A172 (cell line): Measurements from ENCODE around the gene ACSM3. TPM values are rescaled to one million over a fixed set of nuclear protein-coding genes. Genes with fewer than 3 reads are reported as not detected.
A peak's percentile ranks its signal among the peaks of the same experiment; 100 is the strongest.
"Not testable (repeated sequence)": the region's sequence is repeated elsewhere in the genome, so short reads cannot be mapped to it uniquely, and the experiment has no call there.

Experiments
- DNase-seq: peaks from one replicate; pipeline ENCODE4 v3.0.0-alpha.2; 2015; ENCODE audit warnings: low spot score
- total RNA-seq: library from RNA; depleted of rRNA; stranded (reverse); fragments of >200 nt; shearing (Covaris generic); gene quantifications from 2 replicates; pipeline ENCODE4 v1.2.3, GENCODE V29; 2014

ACSM3 gene
- total RNA-seq, 1 experiment from 2014 or later: 1.00 TPM

- not testable (repeated sequence) for DNase-seq
Observed at GRCh38 chr16:20755799-20756198, 8.0 kb upstream of the ACSM3 start.

GRCh38 chr16:20760346-20760745 lies 3.5 kb upstream of the ACSM3 start:
- no peak for DNase-seq

GRCh38 chr16:20761175-20761574 lies 2.6 kb upstream of the ACSM3 start:
- DNase-seq: no peak

- DNase-seq: no peak
Observed at GRCh38 chr16:20762404-20763123, 1.2 kb upstream of the ACSM3 start.

- not testable (repeated sequence) for DNase-seq
Observed at GRCh38 chr16:20764448-20764847, 634 bp downstream of the ACSM3 start.

GRCh38 chr16:20765732-20766131 lies 1.9 kb downstream of the ACSM3 start:
- no peak for DNase-seq

GRCh38 chr16:20766294-20766693 lies 2.5 kb downstream of the ACSM3 start:
- no peak for DNase-seq

- no peak for DNase-seq
Observed at GRCh38 chr16:20767577-20767976, 3.8 kb downstream of the ACSM3 start.

GRCh38 chr16:20768121-20768520 lies 4.3 kb downstream of the ACSM3 start:
- no peak for DNase-seq

GRCh38 chr16:20768818-20769217 lies 5.0 kb downstream of the ACSM3 start:
- no peak for DNase-seq

- no peak for DNase-seq
Observed at GRCh38 chr16:20773679-20774078, 9.9 kb downstream of the ACSM3 start.

- DNase-seq: peak; percentile 80
Observed at GRCh38 chr16:20774703-20775362, 11.0 kb downstream of the ACSM3 start.

- no peak for DNase-seq
Observed at GRCh38 chr16:20781697-20782096, 17.9 kb downstream of the ACSM3 start.

- DNase-seq: no peak
Observed at GRCh38 chr16:20782470-20782869, 18.7 kb downstream of the ACSM3 start.

GRCh38 chr16:20784204-20784603 lies 20.4 kb downstream of the ACSM3 start:
- DNase-seq: no peak

GRCh38 chr16:20789130-20789529 lies 25.3 kb downstream of the ACSM3 start:
- no peak for DNase-seq

GRCh38 chr16:20791923-20792612 lies 28.3 kb downstream of the ACSM3 start:
- DNase-seq: no peak

- no peak for DNase-seq
Observed at GRCh38 chr16:20798364-20798763, 34.5 kb downstream of the ACSM3 start.

GRCh38 chr16:20799599-20799998 lies 35.8 kb downstream of the ACSM3 start:
- DNase-seq: peak; percentile 34

- DNase-seq: no peak
Observed at GRCh38 chr16:20801278-20801677, 37.5 kb downstream of the ACSM3 start.

- DNase-seq: no peak
Observed at GRCh38 chr16:20803192-20803560, 39.4 kb downstream of the ACSM3 start.

GRCh38 chr16:20803561-20804214 lies 39.9 kb downstream of the ACSM3 start:
- no peak for DNase-seq
